ENCODE measurements around the gene ARX. TPM values are rescaled to one million over a fixed set of nuclear protein-coding genes. Genes with fewer than 3 reads are reported as not detected.
A peak's percentile ranks its signal among the peaks of the same experiment; 100 is the strongest.

The ARX gene
- polyA plus RNA-seq, 1 donor, result 1.8 TPM

- H3K27ac ChIP-seq (ENCODE audit: low read length), result no peak overlapping the region
- no peak for DNase-seq
- peaks cover 5% of the 10 kb centered on the region for H3K9me3 ChIP-seq (ENCODE audit: control insufficient read depth, low read depth, low read length)
- WGBS (ENCODE audit: insufficient coverage, low lambda C conversion rate), result no CpG with 5 or more reads among the region's 8 CpGs
- H3K4me1 ChIP-seq (ENCODE audit: control insufficient read depth, insufficient read depth, low read length), result peaks cover 9% of the 10 kb centered on the region
- no peaks in the 10 kb centered on the region for H3K36me3 ChIP-seq (ENCODE audit: control insufficient read depth, insufficient read depth, low read length)
- no peak overlapping the region for H3K4me3 ChIP-seq (ENCODE audit: low read length)
- H3K27me3 ChIP-seq (ENCODE audit: control insufficient read depth, insufficient read depth, low read length), result peaks cover 35% of the 10 kb centered on the region
Observed at GRCh38 chrX:24999511-24999910, 16.3 kb downstream of the ARX start.

GRCh38 chrX:24996096-24996709, 19.6 kb downstream of the ARX start:
- no CpG with 5 or more reads among the region's 5 CpGs for WGBS (ENCODE audit: insufficient coverage, low lambda C conversion rate)
- Histone ChIP-seq H3K9me3 (ENCODE audit: control insufficient read depth, low read depth, low read length) (no peaks in the 10 kb centered on the region), H3K27me3 (ENCODE audit: control insufficient read depth, insufficient read depth, low read length) (peaks cover 6% of the 10 kb centered on the region), H3K4me3 (ENCODE audit: low read length) (no peak overlapping the region), H3K4me1 (ENCODE audit: control insufficient read depth, insufficient read depth, low read length) (peaks cover 6% of the 10 kb centered on the region), H3K27ac (ENCODE audit: low read length) (no peak overlapping the region), H3K36me3 (ENCODE audit: control insufficient read depth, insufficient read depth, low read length) (no peaks in the 10 kb centered on the region)
- DNase-seq, result peak in 1 of 2 donors; percentile 47

GRCh38 chrX:24993879-24994278, 21.9 kb downstream of the ARX start:
- WGBS (ENCODE audit: insufficient coverage, low lambda C conversion rate), result no CpG with 5 or more reads among the region's 8 CpGs
- H3K36me3 ChIP-seq (ENCODE audit: control insufficient read depth, insufficient read depth, low read length), result no peaks in the 10 kb centered on the region
- no peak overlapping the region for H3K27ac ChIP-seq (ENCODE audit: low read length)
- H3K9me3 ChIP-seq (ENCODE audit: control insufficient read depth, low read depth, low read length), result no peaks in the 10 kb centered on the region
- H3K27me3 ChIP-seq (ENCODE audit: control insufficient read depth, insufficient read depth, low read length), result no peaks in the 10 kb centered on the region
- peaks cover 6% of the 10 kb centered on the region for H3K4me1 ChIP-seq (ENCODE audit: control insufficient read depth, insufficient read depth, low read length)
- no peak for DNase-seq
- H3K4me3 ChIP-seq (ENCODE audit: low read length), result no peak overlapping the region

- H3K4me1 ChIP-seq (ENCODE audit: control insufficient read depth, insufficient read depth, low read length), result no peaks in the 10 kb centered on the region
- no peak overlapping the region for H3K4me3 ChIP-seq (ENCODE audit: low read length)
- no peaks in the 10 kb centered on the region for H3K36me3 ChIP-seq (ENCODE audit: control insufficient read depth, insufficient read depth, low read length)
- H3K9me3 ChIP-seq (ENCODE audit: control insufficient read depth, low read depth, low read length), result no peaks in the 10 kb centered on the region
- no CpG with 5 or more reads among the region's 8 CpGs for WGBS (ENCODE audit: insufficient coverage, low lambda C conversion rate)
- H3K27ac ChIP-seq (ENCODE audit: low read length), result no peak overlapping the region
- no peak for DNase-seq
- H3K27me3 ChIP-seq (ENCODE audit: control insufficient read depth, insufficient read depth, low read length), result no peaks in the 10 kb centered on the region
Observed at GRCh38 chrX:24990535-24990934, 25.2 kb downstream of the ARX start.

- no peak for DNase-seq
- no peaks in the 10 kb centered on the region for H3K36me3 ChIP-seq (ENCODE audit: control insufficient read depth, insufficient read depth, low read length)
- WGBS (ENCODE audit: insufficient coverage, low lambda C conversion rate), result 100% methylated on average over 1 of the region's 4 CpGs
Observed at GRCh38 chrX:24988314-24988713, 27.5 kb downstream of the ARX start.

GRCh38 chrX:24987731-24988130, 28.0 kb downstream of the ARX start:
- no peak overlapping the region for H3K27ac ChIP-seq (ENCODE audit: low read length)
- no peaks in the 10 kb centered on the region for H3K27me3 ChIP-seq (ENCODE audit: control insufficient read depth, insufficient read depth, low read length)
- H3K9me3 ChIP-seq (ENCODE audit: control insufficient read depth, low read depth, low read length), result no peaks in the 10 kb centered on the region
- no peak for DNase-seq
- H3K36me3 ChIP-seq (ENCODE audit: control insufficient read depth, insufficient read depth, low read length), result no peaks in the 10 kb centered on the region
- H3K4me3 ChIP-seq (ENCODE audit: low read length), result no peak overlapping the region
- no peaks in the 10 kb centered on the region for H3K4me1 ChIP-seq (ENCODE audit: control insufficient read depth, insufficient read depth, low read length)
- WGBS (ENCODE audit: insufficient coverage, low lambda C conversion rate), result no CpG with 5 or more reads among the region's 4 CpGs

More at GRCh38 chrX:24988314-24988713, 27.5 kb downstream of the ARX start:
- Histone ChIP-seq H3K27ac (ENCODE audit: low read length) (no peak overlapping the region), H3K4me3 (ENCODE audit: low read length) (no peak overlapping the region), H3K4me1 (ENCODE audit: control insufficient read depth, insufficient read depth, low read length) (no peaks in the 10 kb centered on the region), H3K9me3 (ENCODE audit: control insufficient read depth, low read depth, low read length) (no peaks in the 10 kb centered on the region), H3K27me3 (ENCODE audit: control insufficient read depth, insufficient read depth, low read length) (no peaks in the 10 kb centered on the region)

- Histone ChIP-seq H3K4me1 (ENCODE audit: control insufficient read depth, insufficient read depth, low read length) (no peaks in the 10 kb centered on the region), H3K27me3 (ENCODE audit: control insufficient read depth, insufficient read depth, low read length) (no peaks in the 10 kb centered on the region), H3K36me3 (ENCODE audit: control insufficient read depth, insufficient read depth, low read length) (no peaks in the 10 kb centered on the region), H3K4me3 (ENCODE audit: low read length) (no peak overlapping the region), H3K9me3 (ENCODE audit: control insufficient read depth, low read depth, low read length) (no peaks in the 10 kb centered on the region), H3K27ac (ENCODE audit: low read length) (no peak overlapping the region)
- no CpG with 5 or more reads among the region's 1 CpG for WGBS (ENCODE audit: insufficient coverage, low lambda C conversion rate)
- no peak for DNase-seq
Observed at GRCh38 chrX:24985120-24985519, 30.6 kb downstream of the ARX start.

GRCh38 chrX:24983931-24984330, 31.8 kb downstream of the ARX start:
- no peaks in the 10 kb centered on the region for H3K4me1 ChIP-seq (ENCODE audit: control insufficient read depth, insufficient read depth, low read length)

GRCh38 chrX:24982306-24982965, 33.3 kb downstream of the ARX start:
- DNase-seq, result no peak
- no peaks in the 10 kb centered on the region for H3K36me3 ChIP-seq (ENCODE audit: control insufficient read depth, insufficient read depth, low read length)
- no peak overlapping the region for H3K4me3 ChIP-seq (ENCODE audit: low read length)
- H3K27ac ChIP-seq (ENCODE audit: low read length), result no peak overlapping the region
- H3K27me3 ChIP-seq (ENCODE audit: control insufficient read depth, insufficient read depth, low read length), result no peaks in the 10 kb centered on the region
- H3K4me1 ChIP-seq (ENCODE audit: control insufficient read depth, insufficient read depth, low read length), result no peaks in the 10 kb centered on the region
- no CpG with 5 or more reads among the region's 5 CpGs for WGBS (ENCODE audit: insufficient coverage, low lambda C conversion rate)
- no peaks in the 10 kb centered on the region for H3K9me3 ChIP-seq (ENCODE audit: control insufficient read depth, low read depth, low read length)

More at GRCh38 chrX:24983931-24984330, 31.8 kb downstream of the ARX start:
- H3K27me3 ChIP-seq (ENCODE audit: control insufficient read depth, insufficient read depth, low read length), result no peaks in the 10 kb centered on the region
- no peak for DNase-seq
- H3K9me3 ChIP-seq (ENCODE audit: control insufficient read depth, low read depth, low read length), result no peaks in the 10 kb centered on the region
- H3K27ac ChIP-seq (ENCODE audit: low read length), result no peak overlapping the region
- H3K36me3 ChIP-seq (ENCODE audit: control insufficient read depth, insufficient read depth, low read length), result no peaks in the 10 kb centered on the region
- no peak overlapping the region for H3K4me3 ChIP-seq (ENCODE audit: low read length)
- WGBS (ENCODE audit: insufficient coverage, low lambda C conversion rate), result no CpG with 5 or more reads among the region's 3 CpGs

GRCh38 chrX:24981030-24981429, 34.7 kb downstream of the ARX start:
- no peak for DNase-seq
- Histone ChIP-seq H3K4me3 (ENCODE audit: low read length) (no peak overlapping the region), H3K27me3 (ENCODE audit: control insufficient read depth, insufficient read depth, low read length) (no peaks in the 10 kb centered on the region), H3K4me1 (ENCODE audit: control insufficient read depth, insufficient read depth, low read length) (no peaks in the 10 kb centered on the region), H3K27ac (ENCODE audit: low read length) (no peak overlapping the region), H3K36me3 (ENCODE audit: control insufficient read depth, insufficient read depth, low read length) (no peaks in the 10 kb centered on the region), H3K9me3 (ENCODE audit: control insufficient read depth, low read depth, low read length) (no peaks in the 10 kb centered on the region)
- WGBS (ENCODE audit: insufficient coverage, low lambda C conversion rate), result no CpG with 5 or more reads among the region's 3 CpGs

- 100% methylated on average over 2 of the region's 3 CpGs for WGBS (ENCODE audit: insufficient coverage, low lambda C conversion rate)
Observed at GRCh38 chrX:24979081-24979480, 36.7 kb downstream of the ARX start.

More at GRCh38 chrX:24979081-24979480, 36.7 kb downstream of the ARX start:
- DNase-seq, result no peak
- Histone ChIP-seq H3K27ac (ENCODE audit: low read length) (no peak overlapping the region), H3K36me3 (ENCODE audit: control insufficient read depth, insufficient read depth, low read length) (no peaks in the 10 kb centered on the region), H3K9me3 (ENCODE audit: control insufficient read depth, low read depth, low read length) (no peaks in the 10 kb centered on the region), H3K4me1 (ENCODE audit: control insufficient read depth, insufficient read depth, low read length) (no peaks in the 10 kb centered on the region), H3K4me3 (ENCODE audit: low read length) (no peak overlapping the region), H3K27me3 (ENCODE audit: control insufficient read depth, insufficient read depth, low read length) (no peaks in the 10 kb centered on the region)

Data from large intestine (tissue), 3 donors.